Measurements from ENCODE around the gene AHDC1. TPM values are rescaled to one million over a fixed set of nuclear protein-coding genes. Genes with fewer than 3 reads are reported as not detected.

AHDC1 gene
- polyA plus RNA-seq, 2 of the 4 experiments (the other 2 are of a cell fraction): 1.3 to 11.5 TPM

GRCh38 chr1:27543284-27543683 lies 60.7 kb downstream of the AHDC1 start:
- no peak for TF ChIP-seq ESRRA (IDR thresholded peaks at IDR 0.05; ENCODE audit: borderline replicate concordance, low read length)
- TF ChIP-seq CBX8 (IDR thresholded peaks at IDR 0.05): no peak
- TF ChIP-seq, protein P1, sequence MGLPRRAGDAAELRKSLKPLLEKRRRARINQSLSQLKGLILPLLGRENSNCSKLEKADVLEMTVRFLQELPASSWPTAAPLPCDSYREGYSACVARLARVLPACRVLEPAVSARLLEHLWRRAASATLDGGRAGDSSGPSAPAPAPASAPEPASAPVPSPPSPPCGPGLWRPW (IDR thresholded peaks at IDR 0.05): no peak
- no peak for TF ChIP-seq FOSL2 (IDR thresholded peaks at IDR 0.05)
- no peak for TF ChIP-seq FOSL2 (CRISPR knock-in tag; IDR thresholded peaks at IDR 0.05)
- TF ChIP-seq FOSB (CRISPR knock-in tag; IDR thresholded peaks at IDR 0.05): no peak
- TF ChIP-seq POLR2A (IDR thresholded peaks at IDR 0.05; ENCODE audit: low read length): no peak
- TF ChIP-seq HMGXB4 (CRISPR knock-in tag; IDR thresholded peaks at IDR 0.05; ENCODE audit: borderline replicate concordance): no peak
- no peak for TF ChIP-seq MYC (IDR thresholded peaks at IDR 0.05; ENCODE audit: borderline replicate concordance, low read length)
- no peak for TF ChIP-seq KDM1A (IDR thresholded peaks at IDR 0.05; ENCODE audit: low read depth)
- TF ChIP-seq ZC3H11A (IDR thresholded peaks at IDR 0.05): no peak
- TF ChIP-seq ZSCAN20 (CRISPR knock-in tag; IDR thresholded peaks at IDR 0.05): no peak
- TF ChIP-seq SMC3 (IDR thresholded peaks at IDR 0.05): no peak
- TF ChIP-seq CHD4 (IDR thresholded peaks at IDR 0.05; ENCODE audit: borderline replicate concordance): no peak
- TF ChIP-seq ELK1 (IDR thresholded peaks at IDR 0.05; ENCODE audit: low read depth, low read length): no peak
- CTCF ChIA-PET: interaction anchor here (0.7 to 7.6 kb wide), 6 partner anchors 12 to 62 kb away, joined by 3 to 86 read pairs (median 4); no protein-coding TSS in a partner anchor
- no peak for FAIRE-seq
- Histone ChIP-seq H3K27ac (peak overlapping the region; percentile 96 to 99), H3K4me2 (peak overlapping the region; percentile 70), H3K9me3 (no peaks in the 10 kb centered on the region), H3K4me3 (no peak overlapping the region), H3K4me1 (peaks cover 79% of the 10 kb centered on the region)
- no peak for DNase-seq (ENCODE audit: low read depth in 1 of 2, low spot score in 1 of 2)
- no peak for ATAC-seq
- WGBS (ENCODE audit: missing lambda C conversion rate): 78% methylated on average over 6 of the region's 6 CpGs
- POLR2A ChIA-PET: interaction anchor here (0.7 kb wide), 1 partner anchor 549 kb away, joined by 7 read pairs; no protein-coding TSS in a partner anchor

GRCh38 chr1:27542463-27543273 lies 61.3 kb downstream of the AHDC1 start:
- Histone ChIP-seq H3K4me3 (no peak overlapping the region), H3K4me2 (peak overlapping the region; percentile 70), H3K27ac (peak overlapping the region; percentile 96 to 99), H3K4me1 (peaks cover 85% of the 10 kb centered on the region), H3K9me3 (no peaks in the 10 kb centered on the region)
- peak; percentile 86 to 87 for ATAC-seq
- FAIRE-seq: no peak
- 14% methylated on average over 8 of the region's 19 CpGs for WGBS (ENCODE audit: missing lambda C conversion rate)
- POLR2A ChIA-PET: no interaction called here
- CTCF ChIA-PET: interaction anchor here (0.7 to 7.6 kb wide), 4 partner anchors 9 to 32 kb away, joined by 3 to 86 read pairs (median 8); no protein-coding TSS in a partner anchor
- DNase-seq (ENCODE audit: low read depth in 1 of 2, low spot score in 1 of 2): peak; percentile 88 to 94
- TF ChIP-seq CTCF (IDR thresholded peaks at IDR 0.05) (no peak), FOSB (CRISPR knock-in tag; IDR thresholded peaks at IDR 0.05) (peak; percentile 88), ELK1 (IDR thresholded peaks at IDR 0.05; ENCODE audit: low read depth, low read length) (no peak), KDM5A (IDR thresholded peaks at IDR 0.05) (no peak), ZNF302 (CRISPR knock-in tag; IDR thresholded peaks at IDR 0.05) (peak; percentile 95), RAD21 (conservative IDR thresholded peaks at IDR 0.05 in 1 of 2, IDR thresholded peaks at IDR 0.05 in 1 of 2) (no peak; a peak in 2 of 5 replicates), E2F6 (IDR thresholded peaks at IDR 0.05; ENCODE audit: borderline replicate concordance, low read depth) (no peak), CHD2 (IDR thresholded peaks at IDR 0.05; ENCODE audit: low read length, partially characterized antibody) (no peak), CBX2 (IDR thresholded peaks at IDR 0.05; ENCODE audit: borderline replicate concordance, low read depth) (no peak), RARB (CRISPR knock-in tag; IDR thresholded peaks at IDR 0.05) (peak; percentile 82; the same call in 1 of the 2 replicates), NFE2L2 (conservative IDR thresholded peaks at IDR 0.05; ENCODE audit: low read length) (no peak), GATA3 (IDR thresholded peaks at IDR 0.05; ENCODE audit: borderline replicate concordance) (peak; percentile 61; the same call in 1 of the 2 replicates), EHF (CRISPR knock-in tag; IDR thresholded peaks at IDR 0.05) (peak; percentile 96), PHF8 (IDR thresholded peaks at IDR 0.05; ENCODE audit: borderline replicate concordance, low read depth) (no peak), MAFK (IDR thresholded peaks at IDR 0.05; ENCODE audit: partially characterized antibody) (no peak)
- TF ChIP-seq, protein P2, sequence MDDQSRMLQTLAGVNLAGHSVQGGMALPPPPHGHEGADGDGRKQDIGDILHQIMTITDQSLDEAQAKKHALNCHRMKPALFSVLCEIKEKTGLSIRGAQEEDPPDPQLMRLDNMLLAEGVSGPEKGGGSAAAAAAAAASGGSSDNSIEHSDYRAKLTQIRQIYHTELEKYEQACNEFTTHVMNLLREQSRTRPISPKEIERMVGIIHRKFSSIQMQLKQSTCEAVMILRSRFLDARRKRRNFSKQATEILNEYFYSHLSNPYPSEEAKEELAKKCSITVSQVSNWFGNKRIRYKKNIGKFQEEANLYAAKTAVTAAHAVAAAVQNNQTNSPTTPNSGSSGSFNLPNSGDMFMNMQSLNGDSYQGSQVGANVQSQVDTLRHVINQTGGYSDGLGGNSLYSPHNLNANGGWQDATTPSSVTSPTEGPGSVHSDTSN (IDR thresholded peaks at IDR 0.05): 0 out of 2 replicates have a peak, but pooled peaks have one; percentile 32

Measured in A549 (cell line).